Dermis blood vessel endothelial cell (primary cell): ENCODE results near the gene NFIX. TPM values are rescaled to one million over a fixed set of nuclear protein-coding genes. Genes with fewer than 3 reads are reported as not detected.

Source experiments
- DNase-seq: peaks from one replicate; pipeline ENCODE4 v3.0.0; 2010
- total RNA-seq: library from RNA; depleted of rRNA; stranded (reverse); fragments of >200 nt; gene quantifications from 2 replicates; pipeline ENCODE4 v1.2.3, GENCODE V29; 2014

The NFIX gene
- total RNA-seq, 1 donor from 2014 or later, result 12.6 TPM

DNA sequence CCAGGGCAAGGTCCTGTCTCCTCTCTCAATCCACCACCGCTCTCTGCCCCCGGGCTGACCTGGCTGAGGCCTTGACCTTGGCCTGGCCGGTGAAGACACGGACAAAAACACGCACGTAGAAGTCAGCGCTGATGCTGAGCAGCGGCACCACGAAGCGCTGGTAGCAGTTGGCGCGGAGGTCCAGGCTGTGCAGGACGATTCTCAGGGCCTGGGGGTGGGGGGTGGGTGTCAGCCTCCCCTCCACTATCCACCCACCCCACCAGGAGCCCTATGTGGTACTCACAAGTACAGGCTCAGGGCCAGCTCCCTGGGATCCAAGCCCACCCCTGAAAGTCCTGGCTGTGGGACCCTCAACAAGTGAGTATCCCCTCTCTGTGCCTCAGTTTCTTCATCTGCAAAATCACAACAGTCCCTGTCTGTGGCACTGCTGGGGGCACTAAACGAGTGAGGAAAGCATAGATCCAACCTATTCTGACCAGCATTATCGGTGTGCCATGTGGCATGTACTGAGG lies 114.9 kb downstream of the NFIX start:
- no peak for DNase-seq

DNA sequence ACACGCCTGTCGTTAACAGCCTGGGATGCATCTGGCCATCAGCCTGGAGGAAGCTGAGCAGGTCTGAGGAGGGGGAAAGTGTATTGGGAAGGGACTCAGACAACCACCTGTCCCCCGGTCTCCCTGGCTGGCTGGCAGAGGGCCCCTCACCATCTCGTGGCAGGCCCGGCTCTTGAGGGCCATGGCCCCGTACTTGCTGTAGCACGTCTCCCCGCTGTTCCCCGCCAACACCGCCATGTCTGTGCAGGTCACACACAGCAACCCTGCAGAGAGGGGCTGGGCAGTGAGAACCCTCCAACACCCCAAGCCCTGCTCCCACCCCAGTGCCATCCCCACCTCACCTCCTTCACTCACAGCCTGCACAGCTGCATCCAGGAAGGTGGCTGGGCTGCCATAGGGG lies 117.3 kb downstream of the NFIX start:
- no peak for DNase-seq

DNA sequence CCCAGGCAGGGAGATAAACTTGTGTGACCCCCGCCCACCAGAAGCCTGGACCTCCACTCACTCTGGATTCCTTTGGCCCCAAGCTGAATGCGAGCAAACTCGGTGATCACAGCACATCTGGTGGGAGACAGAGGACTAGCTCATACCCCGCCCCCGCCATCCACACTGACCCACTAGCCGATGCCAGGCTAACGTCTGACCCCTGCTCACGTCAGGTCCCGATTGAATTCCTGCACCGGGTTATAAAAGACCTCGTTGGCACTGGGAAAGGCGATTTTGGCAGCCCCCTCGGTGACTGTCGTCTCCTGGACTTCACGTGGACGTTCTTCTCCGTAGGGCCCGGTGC lies 120.6 kb downstream of the NFIX start:
- DNase-seq, result no peak

DNA sequence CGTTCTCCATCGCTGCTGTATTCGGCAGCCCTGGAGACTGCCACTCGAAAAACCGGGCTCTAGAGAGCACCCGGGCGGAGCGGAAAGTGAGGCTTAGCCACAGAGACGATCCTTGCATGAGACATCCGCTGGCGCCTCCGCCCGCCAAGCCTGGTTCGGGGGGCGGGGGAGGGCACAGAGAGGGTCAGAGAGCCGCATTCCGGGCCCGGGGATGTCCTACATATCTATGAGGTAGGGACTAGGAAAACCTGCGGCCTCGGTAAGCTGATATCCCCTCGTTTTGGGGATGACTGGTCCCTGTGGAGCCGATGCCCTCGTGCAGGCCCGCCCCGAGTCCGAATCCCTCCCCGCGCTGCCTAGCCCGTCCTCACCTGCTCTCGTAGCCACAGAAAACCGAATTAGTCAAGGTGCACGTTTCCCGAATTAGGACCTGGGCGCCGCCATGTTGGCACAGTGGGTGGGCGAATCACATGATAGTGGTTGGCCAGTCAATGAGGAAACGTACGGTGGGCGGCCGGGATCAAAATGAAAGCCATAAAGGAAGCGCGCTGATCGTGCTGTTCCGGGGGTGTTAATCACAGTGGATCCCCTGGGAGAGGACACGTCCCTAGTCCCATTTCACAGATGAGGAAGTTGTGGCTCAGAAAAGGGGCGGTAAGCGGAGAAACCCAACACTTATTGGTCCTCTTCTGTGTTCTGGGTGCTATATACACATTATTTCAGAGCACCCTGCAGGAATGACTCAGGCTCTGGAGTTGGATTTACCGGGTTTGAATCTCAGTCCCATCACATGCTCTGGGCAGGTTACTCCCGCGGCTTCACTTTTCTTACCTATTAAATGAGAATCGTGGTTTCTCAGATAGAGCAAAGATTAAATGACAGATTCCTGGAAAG lies 121.3 kb downstream of the NFIX start, which contains the start of gene TRMT1:
Gene TRMT1 (minus strand): TSS at position 459 of the 894 bp plus-strand sequence. CDS start 341 bp downstream, at position 118.
- DNase-seq, result peak; percentile 96

DNA sequence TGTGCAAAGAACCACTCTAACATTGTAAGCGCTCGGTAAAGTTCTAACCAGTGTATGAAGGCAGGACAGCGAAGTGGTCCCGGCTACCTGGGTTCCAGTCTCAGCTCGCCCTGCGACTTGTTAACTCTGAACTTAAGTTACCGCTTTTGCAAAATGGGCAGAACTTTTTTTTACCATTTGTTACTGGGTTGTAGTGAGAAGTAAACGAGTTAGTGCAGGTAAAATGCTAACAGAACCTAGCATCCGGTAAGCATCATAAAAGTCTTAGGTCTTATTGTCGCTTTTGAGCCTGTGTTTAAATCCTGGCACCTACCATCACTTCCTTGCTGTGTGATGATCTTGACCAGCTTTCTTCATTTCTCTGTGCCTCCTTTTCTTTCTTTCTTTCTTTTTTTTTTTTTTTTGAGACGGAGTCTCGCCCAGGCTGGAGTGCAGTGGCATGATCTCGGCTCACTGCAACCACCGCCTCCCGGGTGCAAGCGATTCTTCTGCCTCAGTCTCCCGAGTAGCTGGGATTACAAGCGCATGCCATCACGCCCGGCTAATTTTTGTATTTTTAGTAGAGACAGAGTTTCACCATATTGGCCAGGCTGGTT lies 122.0 kb downstream of the NFIX start:
- peak; percentile 28 for DNase-seq

- peak; percentile 92 for DNase-seq
Observed at GRCh38 chr19:13117772-13118423, 122.6 kb downstream of the NFIX start, which contains the start of gene NACC1. Gene NACC1, plus strand, starts transcription at chr19:13118264. Its CDS starts 16,944 bp downstream, at chr19:13135208.

GRCh38 chr19:13118424-13119193 lies 123.3 kb downstream of the NFIX start:
- DNase-seq, result peak; percentile 44

- no peak for DNase-seq
Observed at GRCh38 chr19:13119627-13120026, 124.4 kb downstream of the NFIX start.

- no peak for DNase-seq
Observed at GRCh38 chr19:13120031-13120430, 124.8 kb downstream of the NFIX start.

GRCh38 chr19:13120817-13121216 lies 125.5 kb downstream of the NFIX start:
- DNase-seq, result no peak

- DNase-seq, result no peak
Observed at GRCh38 chr19:13121551-13122274, 126.4 kb downstream of the NFIX start.

DNA sequence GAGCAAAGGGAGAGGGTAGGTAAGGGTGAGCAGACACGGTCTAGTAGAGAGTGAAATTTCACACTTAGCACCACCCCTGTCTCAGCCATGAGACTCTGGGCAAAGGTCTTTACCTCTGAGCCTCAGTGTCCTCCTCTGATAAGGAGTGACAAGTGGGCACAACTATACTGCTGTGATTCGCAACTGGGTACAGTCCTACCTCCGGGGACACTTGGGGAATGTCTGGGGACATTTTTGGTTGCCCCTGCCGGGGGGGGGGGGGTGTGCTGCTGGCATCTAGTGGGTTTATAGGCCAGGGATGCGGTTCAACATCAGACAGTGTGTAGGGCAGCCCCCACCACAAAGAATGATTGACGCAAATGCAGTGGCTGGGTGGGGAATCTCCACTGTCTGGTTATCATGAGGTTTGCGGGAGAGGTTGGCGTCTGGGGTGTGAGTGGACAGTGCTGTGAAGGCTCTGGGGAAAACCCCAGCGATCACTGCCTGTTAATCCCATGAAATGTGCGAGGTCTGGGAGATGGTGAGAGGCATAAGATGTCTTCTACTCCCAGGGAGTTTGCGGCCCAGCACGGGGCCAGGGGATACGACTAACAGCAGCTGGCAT lies 127.1 kb downstream of the NFIX start:
- no peak for DNase-seq

- DNase-seq, result no peak
Observed at GRCh38 chr19:13122980-13123957, 128.0 kb downstream of the NFIX start.

DNA sequence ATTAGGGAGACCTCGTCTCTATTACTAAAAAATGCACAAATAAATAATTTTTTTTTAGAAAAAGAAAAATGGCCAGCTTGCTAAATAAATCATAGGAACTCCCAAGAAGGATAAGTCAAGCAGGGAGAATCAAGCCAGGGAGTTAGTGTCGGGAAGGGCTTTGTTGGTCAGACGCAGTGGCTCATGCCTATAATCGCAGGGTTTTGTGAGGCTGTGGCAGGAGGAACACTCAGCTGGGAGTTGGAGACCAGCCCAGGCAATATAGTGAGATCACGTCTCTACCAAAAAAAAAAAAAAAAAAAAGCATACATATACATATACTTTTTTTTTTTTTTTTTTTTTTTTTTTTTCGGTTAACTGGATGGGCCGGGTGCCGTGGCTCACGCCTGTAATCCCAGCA lies 131.8 kb downstream of the NFIX start:
- no peak for DNase-seq

DNA sequence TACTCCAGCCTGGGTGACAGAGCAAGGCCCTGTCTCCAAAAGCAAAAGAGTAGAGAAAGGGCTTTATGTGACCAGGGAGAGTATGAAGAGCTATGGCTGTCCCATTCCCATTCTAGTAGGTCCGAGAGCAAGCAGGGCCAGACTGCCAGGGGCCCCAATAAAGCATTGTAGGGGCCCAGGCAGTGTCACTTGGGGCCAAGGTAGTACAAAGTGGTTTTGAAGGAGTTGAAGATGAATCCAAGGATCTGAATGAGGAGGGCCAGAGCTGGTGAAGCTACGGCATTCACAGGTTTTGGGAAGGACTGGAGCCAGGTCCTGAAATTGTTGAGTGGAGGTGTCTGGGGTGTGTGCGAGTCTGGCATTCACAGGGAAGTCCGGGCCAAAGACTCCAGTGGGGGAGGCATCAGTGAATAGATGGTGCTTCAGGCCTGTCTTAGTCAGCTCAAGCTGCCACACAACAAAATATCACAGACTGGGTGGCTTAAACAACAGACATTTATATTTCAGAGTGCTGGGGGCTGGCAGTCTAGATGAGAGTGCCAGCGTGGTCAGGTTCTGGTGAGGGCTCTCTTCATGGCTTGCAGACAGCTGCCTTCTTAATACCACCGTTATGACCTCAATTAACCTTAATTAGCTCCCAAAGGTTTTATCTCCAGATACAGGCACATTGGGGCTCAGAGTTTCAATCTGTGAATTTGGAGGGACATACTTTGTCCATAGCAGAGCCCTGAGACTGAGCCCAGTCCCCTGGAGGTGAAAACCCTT lies 132.7 kb downstream of the NFIX start:
- DNase-seq, result no peak

GRCh38 chr19:13128583-13128982 lies 133.3 kb downstream of the NFIX start:
- DNase-seq, result no peak

- DNase-seq, result no peak
Observed at GRCh38 chr19:13129384-13129783, 134.1 kb downstream of the NFIX start.

DNA sequence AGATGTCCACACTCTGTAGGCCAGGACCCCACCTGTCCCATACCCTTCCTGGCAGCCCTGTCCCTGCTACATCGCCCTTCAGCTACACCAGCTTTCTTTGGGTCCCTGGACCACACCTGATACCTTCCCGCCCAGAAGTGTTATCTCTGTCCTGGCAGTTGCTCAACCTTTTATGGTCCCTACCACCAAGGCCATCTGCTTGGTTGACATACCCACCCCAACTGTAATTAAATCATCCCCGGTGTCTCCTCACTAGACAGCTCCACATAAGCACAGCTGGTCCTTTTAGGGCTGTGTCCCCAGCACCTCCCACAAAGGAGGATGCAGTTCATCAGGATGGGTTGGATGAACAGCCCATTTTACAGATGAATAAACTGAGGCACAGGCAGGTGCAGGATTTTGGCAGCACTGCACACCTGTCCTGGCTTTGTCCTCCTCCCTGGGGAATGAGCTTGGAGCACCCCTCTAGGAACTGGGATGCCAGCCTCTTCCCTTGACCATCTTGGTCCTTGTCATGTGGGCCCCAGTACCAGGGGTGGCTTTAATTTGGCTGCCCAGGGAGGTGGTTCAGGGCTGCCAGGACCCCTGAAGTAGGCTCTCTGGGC lies 135.7 kb downstream of the NFIX start:
- DNase-seq, result no peak
